Measurements from ENCODE around the gene ZNF296.
"Not testable (repeated sequence)": the region's sequence is repeated elsewhere in the genome, so short reads cannot be mapped to it uniquely, and the experiment has no call there.

The ZNF296 gene
- total RNA-seq = 1.4 to 1.6 reads per million in 2 donors

DNA sequence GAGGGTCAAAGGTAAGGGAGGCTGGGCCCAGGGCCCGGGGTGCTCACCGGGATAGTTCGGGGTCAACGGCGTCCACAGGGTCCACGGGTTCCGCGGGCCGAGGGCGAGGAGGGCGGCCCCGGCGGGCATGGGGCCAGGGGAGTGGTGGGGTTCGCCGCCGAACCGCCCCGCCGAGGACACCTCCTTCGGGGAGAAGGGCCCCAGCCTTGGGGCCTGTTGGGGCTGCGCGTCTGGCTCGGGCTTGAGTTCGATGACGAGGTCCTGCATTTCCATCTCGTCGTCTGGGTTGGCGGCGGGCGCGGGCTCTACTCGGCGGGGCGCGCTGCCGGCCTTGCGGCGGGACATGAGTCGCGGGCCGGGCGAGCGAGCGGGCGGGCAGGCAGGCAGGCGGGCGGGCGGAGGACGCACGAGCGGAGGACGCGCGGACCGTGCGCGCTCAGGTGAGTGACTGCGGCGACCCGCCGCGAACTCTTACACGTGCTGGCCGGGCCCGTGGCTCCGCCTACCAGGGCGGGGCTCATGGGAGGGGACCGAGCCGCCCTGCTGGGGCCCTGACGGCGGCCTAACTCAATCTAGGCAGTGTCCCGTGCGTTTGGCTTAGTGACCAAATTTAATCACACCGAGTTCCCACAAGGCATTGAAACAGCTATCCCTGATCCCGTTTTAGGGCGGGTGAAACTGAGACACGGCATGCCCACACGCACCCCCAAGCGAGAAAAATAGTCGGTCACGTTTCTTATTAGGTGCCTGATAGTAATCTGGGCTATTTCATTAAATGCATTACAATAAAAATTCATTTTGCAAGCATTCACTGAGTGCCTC lies at the start of gene ZNF296:
Gene ZNF296, minus strand, starts transcription at position 450 of the 822 bp plus-strand sequence. Its CDS starts 105 bp downstream, at position 345.
- peak; percentile 71 for DNase-seq

DNA sequence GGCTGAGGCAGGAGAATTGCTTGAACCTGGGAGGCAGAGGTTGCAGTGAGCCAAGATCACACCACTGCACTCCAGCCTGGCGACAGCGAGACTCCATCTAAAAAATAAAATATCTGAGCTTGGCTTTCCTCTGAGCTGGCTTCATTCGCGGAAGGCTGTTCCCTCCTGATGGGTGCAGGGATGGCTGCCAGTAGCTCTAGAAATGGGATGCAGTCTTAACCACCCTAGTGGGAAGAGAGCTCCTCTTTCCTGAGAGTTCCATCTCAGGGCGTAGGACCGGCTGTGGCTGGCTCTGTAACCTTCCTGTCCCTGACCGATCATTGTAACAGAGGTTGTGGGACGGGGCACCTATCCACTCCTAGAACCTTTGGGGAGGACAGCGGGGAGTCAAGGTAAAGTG lies 49.1 kb upstream of the ZNF296 start:
- no peak for DNase-seq

DNA sequence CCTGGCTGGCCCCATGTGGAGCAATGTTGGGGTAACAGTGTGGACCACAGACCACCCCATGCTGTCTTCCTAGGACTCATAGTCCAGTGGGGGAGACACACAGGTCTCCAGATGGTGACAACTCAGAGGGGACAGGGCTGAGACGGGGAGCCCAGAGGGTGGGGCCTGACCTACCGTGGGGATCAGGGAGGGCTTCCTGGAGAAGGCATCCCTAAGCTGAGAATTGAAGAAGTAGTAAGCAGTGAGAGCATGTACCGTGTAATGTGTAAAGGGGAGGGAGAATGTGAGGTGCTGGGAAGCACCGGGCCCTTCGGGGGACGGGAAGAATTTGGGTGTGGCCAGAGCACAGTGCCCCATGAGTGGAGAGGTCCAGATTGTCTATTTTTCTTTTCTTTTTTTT lies 47.7 kb upstream of the ZNF296 start:
- DNase-seq = no peak

GRCh38 chr19:45123440-45123850 lies 47.2 kb upstream of the ZNF296 start:
- DNase-seq = no peak

DNA sequence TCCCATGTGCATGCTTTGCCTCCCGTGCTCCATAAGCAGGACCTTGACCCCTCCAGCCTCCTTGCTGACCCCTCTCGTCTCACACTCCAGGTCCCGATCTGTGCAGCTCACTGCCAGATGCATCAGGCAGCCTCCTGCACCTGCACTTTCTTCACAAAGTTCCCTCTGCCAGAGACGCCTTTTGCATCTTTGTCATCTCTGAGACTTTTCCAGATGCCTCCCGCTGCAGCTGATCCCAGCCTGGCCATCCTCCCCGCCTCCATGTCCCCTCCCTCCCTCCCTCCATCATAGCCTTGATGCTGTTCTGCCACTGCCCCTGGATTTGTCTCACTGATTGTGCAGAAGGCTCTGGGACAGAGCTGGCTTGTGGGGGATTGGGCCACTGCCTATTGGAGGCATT lies 46.6 kb upstream of the ZNF296 start:
- no peak for DNase-seq

GRCh38 chr19:45121827-45122345 lies 45.6 kb upstream of the ZNF296 start:
- no peak for DNase-seq

DNA sequence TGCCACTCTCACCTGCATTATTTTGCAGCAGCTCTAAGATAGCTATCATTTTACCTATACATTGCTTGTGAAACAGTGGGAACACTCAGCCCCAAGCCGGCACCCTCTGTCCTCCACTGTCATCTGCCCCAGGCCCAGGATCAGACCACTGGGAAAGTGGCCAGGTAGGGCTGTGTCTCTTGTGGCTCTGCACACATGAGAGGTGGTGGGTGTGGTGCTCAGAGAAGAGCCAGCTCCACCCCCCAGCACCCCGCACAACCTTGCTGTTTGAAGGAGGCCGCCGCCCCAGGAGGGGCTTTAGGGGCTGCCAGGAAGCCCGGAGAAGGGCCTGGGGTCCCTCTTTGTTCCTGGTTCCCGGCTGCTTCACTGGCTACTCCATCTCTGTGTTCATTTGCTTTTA lies 43.3 kb upstream of the ZNF296 start:
- DNase-seq = no peak

DNA sequence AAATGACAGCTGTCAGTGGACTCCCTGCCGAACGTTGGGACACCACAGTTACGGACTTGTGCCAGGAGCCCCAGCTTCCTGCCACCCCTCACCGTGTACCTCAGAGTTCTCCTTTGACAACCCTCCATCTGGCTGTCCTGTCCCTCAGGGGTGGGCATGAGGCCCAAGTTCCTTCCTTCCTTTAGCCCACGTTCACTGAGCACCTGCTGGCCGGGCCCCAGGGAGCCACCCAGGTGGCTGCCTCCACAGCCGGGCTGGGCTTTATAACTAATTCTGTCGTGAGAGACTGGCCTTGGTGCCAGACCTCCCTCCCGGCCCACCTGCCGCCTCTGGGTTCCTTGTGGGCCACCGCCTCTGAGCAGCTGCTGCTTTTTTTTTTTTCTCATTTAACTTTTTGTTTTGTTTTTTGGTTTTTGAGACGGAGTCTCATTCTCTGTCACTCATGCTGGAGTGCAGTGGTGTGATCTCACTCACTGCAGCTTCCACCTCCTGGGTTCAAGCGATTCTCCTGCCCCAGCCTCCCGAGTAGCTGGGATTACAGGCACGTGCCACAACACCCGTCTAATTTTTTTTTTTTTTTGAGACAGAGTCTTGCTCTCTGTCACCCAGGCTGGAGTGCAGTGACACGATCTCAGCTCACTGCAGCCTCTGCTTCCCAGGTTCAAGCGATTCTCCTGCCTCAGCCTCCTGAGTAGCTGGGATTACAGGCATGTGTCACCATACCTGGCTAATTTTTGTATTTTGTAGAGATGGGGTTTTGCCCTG lies 42.5 kb upstream of the ZNF296 start:
- DNase-seq = not testable (repeated sequence)

GRCh38 chr19:45118106-45118505 lies 41.8 kb upstream of the ZNF296 start:
- no peak for DNase-seq

- no peak for DNase-seq
These were observed 41.4 kb upstream of the ZNF296 start for GRCh38 chr19:45117671-45118070.

DNA sequence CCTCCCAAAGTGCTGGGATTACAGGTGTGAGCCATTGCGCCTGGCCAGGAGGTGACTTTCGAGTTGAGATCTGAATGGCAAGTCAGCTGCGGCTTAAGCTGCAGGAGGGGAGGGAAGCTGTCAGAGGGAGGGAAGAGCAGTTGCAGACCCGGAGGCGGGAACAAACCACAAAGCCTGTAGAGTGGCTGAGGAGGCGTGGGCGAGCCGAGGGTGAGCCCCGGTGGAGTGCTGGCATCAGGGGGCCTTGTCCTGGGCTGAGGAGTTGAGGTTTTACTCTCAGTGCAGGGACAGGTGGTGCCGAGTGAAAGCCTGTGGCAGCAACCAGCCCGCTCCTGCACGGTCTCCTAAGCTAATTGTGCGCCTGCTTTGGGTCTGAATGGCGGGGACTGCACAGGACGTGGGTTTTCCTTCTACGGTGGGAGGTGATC lies 40.9 kb upstream of the ZNF296 start:
- no peak for DNase-seq

DNA sequence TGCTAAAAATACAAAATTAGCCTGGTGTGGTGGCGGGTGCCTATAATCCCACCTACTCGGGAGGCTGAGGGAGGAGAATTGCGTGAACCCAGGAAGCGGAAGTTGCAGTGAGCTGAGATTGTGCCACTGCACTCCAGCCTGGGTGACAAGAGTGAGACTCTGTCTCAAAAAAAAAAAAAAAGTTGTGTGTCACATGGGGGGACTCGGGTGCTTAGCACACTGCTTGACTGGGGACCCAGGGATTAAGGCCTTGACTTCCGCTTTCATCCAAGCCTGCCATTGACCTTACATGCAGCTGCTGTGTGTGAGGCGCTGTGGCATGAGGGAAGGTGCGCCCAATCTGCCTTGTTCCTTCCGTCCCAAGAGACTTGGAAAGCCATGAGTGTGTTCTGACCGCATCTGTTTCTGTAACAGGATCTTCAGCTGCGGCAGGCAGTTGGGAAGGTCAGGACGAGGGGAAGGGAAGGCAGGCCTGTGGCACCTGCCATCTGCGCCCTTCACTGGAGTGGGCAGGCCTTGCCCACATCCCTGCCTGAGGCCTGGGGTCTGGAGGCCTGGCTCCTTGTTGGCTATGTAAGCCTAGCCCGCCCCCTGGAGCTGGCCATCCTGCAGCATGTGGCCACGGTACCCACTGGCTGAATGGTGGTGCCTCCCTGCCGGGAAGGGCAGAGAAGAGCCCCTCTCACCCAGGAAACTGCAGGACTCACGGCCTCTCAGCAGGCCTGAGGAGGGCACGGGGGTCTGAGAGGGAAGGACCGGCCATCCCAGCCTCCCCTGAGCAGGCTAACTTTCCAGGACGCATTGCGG lies 39.7 kb upstream of the ZNF296 start:
- DNase-seq = no peak

GRCh38 chr19:45114116-45114515 lies 37.8 kb upstream of the ZNF296 start:
- no peak for DNase-seq

DNA sequence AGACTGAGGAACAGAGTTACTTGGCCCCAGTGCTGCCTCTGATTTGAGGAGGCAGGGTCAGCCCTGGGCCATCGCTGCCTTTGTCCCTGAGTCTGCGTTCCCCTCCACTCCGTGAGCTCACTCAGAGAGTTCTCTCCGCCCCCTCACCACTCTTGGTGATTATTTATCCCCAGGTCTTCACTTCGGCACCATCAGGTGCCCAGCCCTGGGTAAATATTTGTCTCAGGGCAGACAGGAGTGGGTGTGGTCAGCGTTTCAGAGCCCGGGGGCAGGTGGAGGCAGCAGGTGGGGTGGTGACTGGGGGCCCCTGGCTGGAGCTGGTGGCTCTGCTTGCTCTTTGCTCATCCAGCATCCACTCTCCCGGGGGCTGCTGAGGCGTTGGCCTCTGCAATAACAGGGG lies 37.4 kb upstream of the ZNF296 start:
- DNase-seq = no peak

- DNase-seq = no peak
These were observed 36.0 kb upstream of the ZNF296 start for GRCh38 chr19:45112111-45112827.

DNA sequence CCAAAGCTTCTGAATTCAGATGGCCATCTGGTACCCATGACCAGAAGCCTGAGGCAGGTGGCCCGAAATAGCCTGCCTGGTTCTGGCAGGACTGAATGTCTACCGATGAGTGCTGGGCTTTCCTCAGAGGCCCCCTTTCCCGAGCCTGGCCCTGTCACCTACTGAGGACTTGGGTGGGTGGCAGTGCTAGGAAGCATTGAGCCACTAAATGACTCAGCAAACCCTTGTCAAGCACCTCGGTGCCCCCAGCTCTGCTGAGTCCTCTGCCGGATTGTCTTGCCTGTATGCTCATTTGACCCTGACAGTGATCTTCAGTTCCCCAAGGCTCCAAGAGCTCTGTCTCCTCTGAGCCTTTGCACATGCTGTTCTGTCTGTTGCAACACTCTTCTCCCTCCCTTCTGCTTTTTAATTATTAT lies 34.6 kb upstream of the ZNF296 start:
- DNase-seq = no peak

DNA sequence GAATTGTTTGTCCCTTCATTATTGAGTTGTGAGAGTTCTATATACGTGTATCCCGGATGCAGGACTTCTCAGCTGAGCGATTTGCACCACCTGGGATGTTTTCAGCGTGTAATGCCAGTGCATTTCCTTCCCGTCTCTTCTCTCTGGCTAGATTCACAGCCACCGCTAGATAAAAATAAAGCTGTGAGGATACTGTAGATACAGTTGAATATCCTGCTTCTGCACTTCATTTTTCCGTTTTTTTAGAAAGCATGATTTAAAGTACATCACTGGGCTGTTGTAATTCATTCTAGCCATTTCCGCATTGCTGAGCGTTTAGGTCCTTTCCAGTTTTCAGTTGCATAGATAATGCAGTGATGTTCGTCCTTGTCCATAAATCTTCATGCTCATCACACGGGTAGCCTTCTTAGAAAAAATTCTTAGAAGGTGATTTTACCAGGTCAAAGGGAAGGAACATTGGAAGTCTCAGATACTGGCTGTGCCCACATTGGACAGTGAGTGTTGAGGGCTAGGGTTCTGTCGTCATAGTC lies 31.4 kb upstream of the ZNF296 start:
- DNase-seq = no peak

DNA sequence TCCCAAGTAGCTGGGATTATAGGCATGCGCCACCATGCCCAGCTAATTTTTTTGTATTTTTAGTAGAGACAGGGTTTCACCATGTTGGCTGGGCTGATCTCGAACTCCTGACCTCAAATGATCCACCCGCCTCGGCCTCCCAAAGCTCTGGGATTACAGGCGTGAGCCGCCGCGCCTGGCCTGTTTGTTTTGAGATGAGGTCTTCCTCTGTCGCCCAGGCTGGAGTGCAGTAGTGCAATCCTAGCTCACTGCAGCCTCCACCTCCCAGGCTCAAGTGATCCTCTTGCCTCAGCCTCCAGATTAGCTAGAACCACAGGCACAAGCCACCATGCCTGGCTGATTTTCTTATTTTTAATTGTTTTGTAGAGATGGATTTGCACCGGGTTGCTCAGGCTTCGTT lies 30.1 kb upstream of the ZNF296 start:
- DNase-seq = not testable (repeated sequence)

GRCh38 chr19:45104658-45105349 lies 28.5 kb upstream of the ZNF296 start:
- no peak for DNase-seq

DNA sequence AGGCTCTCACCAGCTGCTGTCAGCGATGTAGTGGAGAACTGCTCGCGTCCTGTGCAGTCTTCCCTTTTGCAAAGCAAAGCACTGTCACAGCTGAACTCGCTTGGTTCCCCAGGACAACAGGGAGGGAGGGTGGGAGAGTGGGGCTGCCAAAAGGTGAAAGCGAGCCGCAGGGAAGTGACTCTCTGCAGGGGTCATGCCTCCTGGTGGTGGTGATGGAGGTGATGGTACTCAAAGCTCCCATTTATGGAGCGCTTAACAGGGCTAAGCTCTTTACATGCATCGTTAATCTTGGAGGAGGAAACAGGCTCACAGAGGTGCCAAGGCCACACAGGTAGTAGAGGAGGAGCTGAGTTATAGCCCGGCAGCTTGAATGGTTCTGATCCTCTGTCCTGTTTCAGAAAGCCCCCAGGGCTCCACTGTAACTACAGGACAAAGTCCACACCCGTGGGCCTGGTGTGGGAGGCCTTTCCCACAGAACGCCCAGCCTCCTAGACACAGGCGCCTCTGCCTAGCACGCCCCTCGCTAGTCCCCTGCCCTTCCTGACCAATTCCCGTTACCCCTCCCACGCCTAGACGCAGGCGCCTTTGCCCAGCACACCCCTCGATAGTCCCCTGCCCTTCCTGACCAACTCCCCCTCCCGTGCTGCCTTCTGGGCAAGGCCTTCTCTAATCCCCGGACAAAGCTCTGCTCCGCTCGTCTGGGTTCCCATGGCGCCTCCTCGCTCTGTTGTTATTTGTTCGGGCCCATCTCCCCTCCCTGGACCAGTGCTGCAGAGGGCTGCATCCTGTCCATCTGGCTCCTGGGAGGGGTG lies 27.4 kb upstream of the ZNF296 start:
- no peak for DNase-seq

- no peak for DNase-seq
These were observed 26.9 kb upstream of the ZNF296 start for GRCh38 chr19:45103156-45103507.

Data from activated gamma-delta T cell (primary cell).